IPS-18a (cell line): ENCODE data around the gene ANTXRL.
"Not testable (repeated sequence)": the region's sequence is repeated elsewhere in the genome, so short reads cannot be mapped to it uniquely, and the experiment has no call there.

ENCODE experiments used
- H3K27ac ChIP-seq: one replicate; pipeline ENCODE4 v1.5.1; 2013; ENCODE audit warnings: low read length
- H3K27me3 ChIP-seq: one replicate; pipeline ENCODE4 v1.6.1; 2013; ENCODE audit warnings: mild to moderate bottlenecking, low read length; ENCODE audit not compliant: control insufficient read depth, insufficient read depth
- H3K36me3 ChIP-seq: one replicate; pipeline ENCODE4 v1.6.1; 2013; ENCODE audit warnings: low read depth, low read length; ENCODE audit not compliant: control insufficient read depth
- H3K4me1 ChIP-seq: one replicate; pipeline ENCODE4 v1.6.1; 2013; ENCODE audit warnings: low read depth, low read length; ENCODE audit not compliant: control insufficient read depth
- H3K4me3 ChIP-seq: one replicate; pipeline ENCODE4 v1.5.1; 2013; ENCODE audit warnings: low read length
- H3K9ac ChIP-seq: one replicate; pipeline ENCODE4 v1.6.1; 2013; ENCODE audit warnings: mild to moderate bottlenecking, low read length, moderate library complexity
- H3K9me3 ChIP-seq: one replicate; pipeline ENCODE4 v1.6.1; 2013; ENCODE audit warnings: low read depth, low read length; ENCODE audit not compliant: control insufficient read depth

ANTXRL gene

GRCh38 chr10:46302765-46303352, 16.1 kb downstream of the ANTXRL start:
- not testable (repeated sequence) for H3K9ac ChIP-seq, H3K4me3 ChIP-seq, H3K27ac ChIP-seq, H3K9me3 ChIP-seq, H3K36me3 ChIP-seq, H3K27me3 ChIP-seq, H3K4me1 ChIP-seq

DNA sequence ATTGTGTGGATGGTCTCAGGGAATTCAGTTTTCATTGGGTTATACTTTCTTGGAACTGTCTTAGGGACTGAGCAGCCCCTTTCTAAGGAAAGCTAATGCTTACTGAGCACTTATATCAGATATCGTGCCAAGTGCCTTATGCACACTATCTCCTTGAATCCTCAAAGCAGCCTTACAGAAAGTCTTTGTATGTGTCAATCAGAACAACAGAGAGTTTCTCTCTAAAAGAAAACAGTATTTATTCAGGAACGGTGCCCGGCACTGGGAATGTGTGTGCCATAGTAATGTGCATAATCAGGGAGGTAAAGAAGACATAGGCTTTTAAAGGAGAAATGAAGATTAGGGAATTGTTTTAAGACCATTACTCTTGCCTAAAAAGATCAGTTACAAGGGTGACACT, 17.3 kb downstream of the ANTXRL start:
- Histone ChIP-seq H3K9ac (no peak overlapping the region), H3K4me1 (no peaks in the 10 kb centered on the region), H3K27me3 (no peaks in the 10 kb centered on the region), H3K27ac (no peak overlapping the region), H3K36me3 (no peaks in the 10 kb centered on the region), H3K4me3 (no peak overlapping the region), H3K9me3 (no peaks in the 10 kb centered on the region)

DNA sequence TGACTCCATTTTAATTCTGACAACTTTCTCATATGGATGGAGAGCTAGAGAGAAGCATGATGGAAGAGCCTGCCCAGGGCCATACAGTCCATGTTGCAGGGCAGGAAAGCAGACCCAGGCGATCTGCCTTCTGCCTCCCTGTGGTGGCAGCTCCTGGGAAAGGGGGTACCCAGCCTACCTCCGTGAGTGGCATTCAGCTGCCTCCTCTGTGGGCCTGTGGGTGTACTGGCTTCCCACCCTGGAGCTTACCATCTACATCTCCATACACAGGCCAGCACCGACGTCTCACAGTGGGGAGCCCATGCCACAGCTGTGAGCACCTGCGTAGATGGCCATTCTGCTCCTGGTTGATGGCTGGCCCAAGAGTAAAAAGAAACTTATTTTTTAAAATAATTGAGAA, 17.9 kb downstream of the ANTXRL start:
- not testable (repeated sequence) for H3K9me3 ChIP-seq, H3K4me3 ChIP-seq, H3K9ac ChIP-seq, H3K4me1 ChIP-seq, H3K36me3 ChIP-seq, H3K27ac ChIP-seq, H3K27me3 ChIP-seq

DNA sequence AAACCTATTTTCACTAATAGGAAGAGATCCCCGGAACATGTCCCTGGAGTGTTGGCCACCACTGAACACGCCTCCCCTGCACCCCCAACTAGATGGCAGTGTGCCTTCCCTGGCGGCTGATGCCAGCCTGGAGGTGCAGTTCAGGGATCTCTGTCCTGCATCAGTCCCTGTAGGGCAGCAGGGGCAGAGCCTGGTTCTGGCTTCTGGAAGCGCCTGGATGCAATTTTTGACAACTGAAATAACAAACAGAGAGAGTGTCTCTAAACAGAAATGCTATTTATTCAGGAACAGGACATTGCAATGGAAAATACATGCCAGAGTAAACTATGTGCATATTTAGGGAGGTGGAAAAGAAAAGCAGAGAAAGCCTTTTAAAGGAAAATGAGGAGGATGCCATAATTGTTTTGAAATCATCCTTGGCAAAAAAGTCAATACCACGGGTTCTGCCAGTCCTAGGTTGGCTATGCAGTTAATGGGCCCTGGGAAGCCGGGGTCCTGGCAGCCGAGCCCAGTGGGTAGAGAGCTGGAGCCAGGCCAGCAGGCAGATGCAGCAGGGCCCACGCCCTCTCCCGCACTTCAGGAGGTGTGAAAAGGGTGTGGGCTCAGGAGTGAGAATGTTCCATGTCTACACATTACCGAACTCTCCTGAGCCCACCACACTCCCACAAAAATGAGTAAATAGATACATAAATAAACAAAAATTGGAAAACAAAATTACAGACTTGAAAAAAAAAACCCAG, 18.5 kb downstream of the ANTXRL start:
- Histone ChIP-seq H3K9me3 (no peaks in the 10 kb centered on the region), H3K27ac (no peak overlapping the region), H3K36me3 (no peaks in the 10 kb centered on the region), H3K27me3 (no peaks in the 10 kb centered on the region), H3K9ac (no peak overlapping the region), H3K4me1 (no peaks in the 10 kb centered on the region), H3K4me3 (no peak overlapping the region)

- Histone ChIP-seq H3K9ac (no peak overlapping the region), H3K27me3 (no peaks in the 10 kb centered on the region), H3K4me3 (no peak overlapping the region), H3K27ac (no peak overlapping the region), H3K36me3 (no peaks in the 10 kb centered on the region), H3K9me3 (no peaks in the 10 kb centered on the region), H3K4me1 (no peaks in the 10 kb centered on the region)
Observed at GRCh38 chr10:46305986-46306385, 19.2 kb downstream of the ANTXRL start.

- Histone ChIP-seq H3K27ac (no peak overlapping the region), H3K27me3 (no peaks in the 10 kb centered on the region), H3K4me3 (no peak overlapping the region), H3K9ac (no peak overlapping the region), H3K9me3 (no peaks in the 10 kb centered on the region), H3K36me3 (no peaks in the 10 kb centered on the region), H3K4me1 (no peaks in the 10 kb centered on the region)
Observed at GRCh38 chr10:46306516-46307184, 19.9 kb downstream of the ANTXRL start.

DNA sequence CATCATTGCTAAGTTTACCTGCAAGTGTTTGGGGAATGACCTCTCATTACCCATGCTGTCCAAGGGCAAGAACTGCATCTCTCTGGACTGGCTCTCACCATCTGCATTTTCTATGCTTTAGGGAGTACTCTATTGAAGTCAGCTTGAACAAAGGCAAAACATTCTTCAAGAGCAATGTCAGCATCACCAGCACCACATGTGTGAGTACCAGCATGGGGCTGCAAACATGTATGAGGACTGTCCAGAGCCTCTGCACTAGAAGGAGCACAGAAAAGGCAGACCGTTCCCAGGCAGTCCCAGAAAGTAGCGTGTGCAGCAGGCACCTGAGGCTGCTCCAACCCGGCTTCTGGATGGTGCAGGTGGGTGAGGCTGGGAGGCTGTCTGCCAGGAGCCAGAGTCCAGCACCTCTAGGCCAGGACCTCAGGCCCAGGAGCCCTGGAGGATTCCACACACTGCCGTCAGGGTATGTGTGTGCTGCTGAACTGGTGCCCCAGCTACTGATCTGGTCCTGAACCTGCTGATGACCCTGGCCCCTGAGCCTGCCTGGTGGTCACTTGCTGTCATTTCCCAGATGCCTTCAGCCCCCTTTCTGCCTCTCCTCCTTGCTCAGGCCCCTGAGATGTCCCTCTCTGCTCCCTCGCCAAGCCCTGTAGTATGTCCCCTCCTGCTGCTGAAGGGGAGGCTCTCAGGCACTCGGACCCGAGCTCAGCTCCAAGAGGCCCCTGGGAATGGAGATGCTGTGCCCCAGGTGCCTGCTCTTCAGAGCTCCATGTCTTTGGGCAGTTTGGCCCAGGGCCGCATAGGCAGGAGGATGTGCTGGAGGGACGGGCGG, 20.7 kb downstream of the ANTXRL start:
- no peak overlapping the region for H3K27ac ChIP-seq
- no peak overlapping the region for H3K4me3 ChIP-seq
- no peaks in the 10 kb centered on the region for H3K36me3 ChIP-seq
- H3K4me1 ChIP-seq, result no peaks in the 10 kb centered on the region
- no peak overlapping the region for H3K9ac ChIP-seq
- H3K27me3 ChIP-seq, result no peaks in the 10 kb centered on the region
- no peaks in the 10 kb centered on the region for H3K9me3 ChIP-seq

GRCh38 chr10:46308113-46308415, 21.3 kb downstream of the ANTXRL start:
- Histone ChIP-seq H3K4me1 (no peaks in the 10 kb centered on the region), H3K9ac (no peak overlapping the region), H3K27ac (no peak overlapping the region), H3K27me3 (no peaks in the 10 kb centered on the region), H3K9me3 (no peaks in the 10 kb centered on the region), H3K4me3 (no peak overlapping the region), H3K36me3 (no peaks in the 10 kb centered on the region)

- H3K4me1 ChIP-seq, result no peaks in the 10 kb centered on the region
- H3K27me3 ChIP-seq, result no peaks in the 10 kb centered on the region
- H3K27ac ChIP-seq, result no peak overlapping the region
- H3K9me3 ChIP-seq, result no peaks in the 10 kb centered on the region
- no peaks in the 10 kb centered on the region for H3K36me3 ChIP-seq
- H3K4me3 ChIP-seq, result no peak overlapping the region
- no peak overlapping the region for H3K9ac ChIP-seq
Observed at GRCh38 chr10:46308666-46309450, 22.1 kb downstream of the ANTXRL start.

- Histone ChIP-seq H3K9ac (no peak overlapping the region), H3K9me3 (no peaks in the 10 kb centered on the region), H3K36me3 (no peaks in the 10 kb centered on the region), H3K27ac (no peak overlapping the region), H3K4me1 (no peaks in the 10 kb centered on the region), H3K27me3 (no peaks in the 10 kb centered on the region), H3K4me3 (no peak overlapping the region)
Observed at GRCh38 chr10:46309511-46310142, 22.8 kb downstream of the ANTXRL start.

- Histone ChIP-seq H3K27me3 (no peaks in the 10 kb centered on the region), H3K4me3 (no peak overlapping the region), H3K4me1 (peaks cover 2% of the 10 kb centered on the region), H3K9me3 (no peaks in the 10 kb centered on the region), H3K9ac (no peak overlapping the region), H3K27ac (no peak overlapping the region), H3K36me3 (no peaks in the 10 kb centered on the region)
Observed at GRCh38 chr10:46310143-46310514, 23.3 kb downstream of the ANTXRL start.
